OCI-LY3 (cell line): ENCODE data around the gene ZNF407.

Experiments used
- CTCF ChIP-seq: fragments of 200-600, 300-600 bp; sonication (generic); IDR thresholded peaks from 2 replicates; pipeline ENCODE4 v1.5.1; 2014; ENCODE audit warnings: antibody characterized with exemption, low read length, low read depth
- EZH2phosphoT487 ChIP-seq: fragments of 200-600 bp; shearing (Covaris generic); IDR thresholded peaks from 2 replicates; pipeline ENCODE4 v1.6.1; 2018; ENCODE audit warnings: antibody characterized with exemption, mixed run types, low read depth

GRCh38 chr18:75076286-75076685 is 478.6 kb downstream of the ZNF407 start:
- TF ChIP-seq CTCF (no peak), EZH2phosphoT487 (no peak)
